ENCODE data around the gene SPOCK2.

DNA sequence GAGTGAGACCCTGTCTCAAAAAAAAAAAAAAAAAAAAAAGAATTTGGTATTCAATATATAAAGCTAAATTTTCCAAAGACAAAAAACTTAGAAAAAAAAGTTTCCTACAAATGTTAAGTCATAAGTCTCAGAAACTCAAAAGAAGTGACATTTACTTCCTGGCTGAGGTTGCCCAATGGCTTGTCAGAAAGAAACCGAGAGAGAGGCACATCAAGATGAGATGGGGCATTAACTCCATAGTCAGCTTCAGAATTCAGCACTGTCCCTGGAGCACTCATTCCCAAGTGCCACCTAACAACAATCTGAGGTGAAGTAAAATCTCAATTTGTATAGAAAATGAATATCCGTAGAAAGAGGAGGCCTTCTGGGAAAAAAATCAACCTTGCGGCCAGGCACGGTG lies 6.8 kb upstream of the SPOCK2 start:
- TF ChIP-seq POLR2AphosphoS5 (IDR thresholded peaks at IDR 0.05) (no peak), POLR2A (IDR thresholded peaks at IDR 0.05) (no peak)
- TF ChIP-seq, protein P1, sequence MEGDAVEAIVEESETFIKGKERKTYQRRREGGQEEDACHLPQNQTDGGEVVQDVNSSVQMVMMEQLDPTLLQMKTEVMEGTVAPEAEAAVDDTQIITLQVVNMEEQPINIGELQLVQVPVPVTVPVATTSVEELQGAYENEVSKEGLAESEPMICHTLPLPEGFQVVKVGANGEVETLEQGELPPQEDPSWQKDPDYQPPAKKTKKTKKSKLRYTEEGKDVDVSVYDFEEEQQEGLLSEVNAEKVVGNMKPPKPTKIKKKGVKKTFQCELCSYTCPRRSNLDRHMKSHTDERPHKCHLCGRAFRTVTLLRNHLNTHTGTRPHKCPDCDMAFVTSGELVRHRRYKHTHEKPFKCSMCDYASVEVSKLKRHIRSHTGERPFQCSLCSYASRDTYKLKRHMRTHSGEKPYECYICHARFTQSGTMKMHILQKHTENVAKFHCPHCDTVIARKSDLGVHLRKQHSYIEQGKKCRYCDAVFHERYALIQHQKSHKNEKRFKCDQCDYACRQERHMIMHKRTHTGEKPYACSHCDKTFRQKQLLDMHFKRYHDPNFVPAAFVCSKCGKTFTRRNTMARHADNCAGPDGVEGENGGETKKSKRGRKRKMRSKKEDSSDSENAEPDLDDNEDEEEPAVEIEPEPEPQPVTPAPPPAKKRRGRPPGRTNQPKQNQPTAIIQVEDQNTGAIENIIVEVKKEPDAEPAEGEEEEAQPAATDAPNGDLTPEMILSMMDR (IDR thresholded peaks at IDR 0.05), result no peak

All from prostate gland (tissue), 2 donors.